Mucosa of descending colon (tissue), 3 donors: Measurements from ENCODE around the gene C1RL. TPM values are rescaled to one million over a fixed set of nuclear protein-coding genes. Genes with fewer than 3 reads are reported as not detected.

Experiments
- ATAC-seq: fragments of 200-7000 bp; cut with Tn5 transposase; one replicate; pipeline ENCODE4 v1.9.1; 2020; ENCODE audit warnings: mild to moderate bottlenecking, moderate library complexity
- DNase-seq, 3 donors: peaks; one replicate each; pipeline ENCODE4 v3.0.0-alpha.2; 2020
- H3K36me3 ChIP-seq: fragments of 200-600 bp; one replicate; pipeline ENCODE4 v1.8.0; 2021; ENCODE audit warnings: low read depth, mild to moderate bottlenecking
- H3K4me1 ChIP-seq: fragments of 200-600 bp; one replicate; pipeline ENCODE4 v1.8.0; 2021; ENCODE audit warnings: low read depth, mild to moderate bottlenecking
- H3K4me3 ChIP-seq: fragments of 200-600 bp; one replicate; pipeline ENCODE4 v1.8.0; 2021; ENCODE audit warnings: mild to moderate bottlenecking
- H3K9me3 ChIP-seq: fragments of 200-600 bp; one replicate; pipeline ENCODE4 v1.8.0; 2021; ENCODE audit warnings: mild to moderate bottlenecking
- intact Hi-C, 2 donors: fragments of 100-400 bp; cut with DNase I in 1 of 2; cut with micrococcal nuclease in 1 of 2; formaldehyde crosslinking; loops; one replicate each; pipeline versions ENCODE4 v1.11.0 to v1.11.1; 2022; cut with DNase I, micrococcal nuclease
- long read RNA-seq, 2 donors: library from polyadenylated mRNA; unstranded; transcript quantifications; one replicate each; pipeline ENCODE4 v2.0.0, GENCODE V29; 2019 to 2021
- total RNA-seq, 3 donors: library from RNA; stranded (reverse); fragmentation: NEBNext Ultra II Directional in 2 of 3; extraction: Animal tissue kit (Norgen Biotek cat#: 25700) in 2 of 3; gene quantifications; one replicate each; pipeline versions ENCODE4 v1.2.1 to v1.2.4, GENCODE V29; 2021 to 2023
- TF ChIP-seq, protein P1 (sequence below): fragments of 200-600 bp; IDR thresholded peaks from one replicate; pipeline ENCODE4 v1.8.0; 2022; ENCODE audit warnings: antibody characterized with exemption, mild to moderate bottlenecking
- donor health status: DM: no; HTN: no; CAD: no; lungs with moderate emphysema.
- donor health status: DM: no; HTN: no; CAD: no.
- donor health status: DM: no; HTN: yes; CAD: no.

Gene C1RL
- total RNA-seq: 10 to 100 TPM; 47.5 to 61.4 (median 49.4) TPM
- long read RNA-seq, donor 1, transcript C1RL-201 (6 exons, 3,394 nt): major isoform, 6 of 20 reads
- long read RNA-seq, donor 1, partial matches to known transcripts: 2 of 20 reads
- long read RNA-seq, donor 1, other reads (novel, unspliced or antisense): 10 of 20 reads
- long read RNA-seq, donor 2, transcript C1RL-207 (2 exons, 354 nt): major isoform, 5 of 9 reads
- long read RNA-seq, donor 2, partial matches to known transcripts: 0 of 9 reads
- long read RNA-seq, donor 2, other reads (novel, unspliced or antisense): 4 of 9 reads

DNA sequence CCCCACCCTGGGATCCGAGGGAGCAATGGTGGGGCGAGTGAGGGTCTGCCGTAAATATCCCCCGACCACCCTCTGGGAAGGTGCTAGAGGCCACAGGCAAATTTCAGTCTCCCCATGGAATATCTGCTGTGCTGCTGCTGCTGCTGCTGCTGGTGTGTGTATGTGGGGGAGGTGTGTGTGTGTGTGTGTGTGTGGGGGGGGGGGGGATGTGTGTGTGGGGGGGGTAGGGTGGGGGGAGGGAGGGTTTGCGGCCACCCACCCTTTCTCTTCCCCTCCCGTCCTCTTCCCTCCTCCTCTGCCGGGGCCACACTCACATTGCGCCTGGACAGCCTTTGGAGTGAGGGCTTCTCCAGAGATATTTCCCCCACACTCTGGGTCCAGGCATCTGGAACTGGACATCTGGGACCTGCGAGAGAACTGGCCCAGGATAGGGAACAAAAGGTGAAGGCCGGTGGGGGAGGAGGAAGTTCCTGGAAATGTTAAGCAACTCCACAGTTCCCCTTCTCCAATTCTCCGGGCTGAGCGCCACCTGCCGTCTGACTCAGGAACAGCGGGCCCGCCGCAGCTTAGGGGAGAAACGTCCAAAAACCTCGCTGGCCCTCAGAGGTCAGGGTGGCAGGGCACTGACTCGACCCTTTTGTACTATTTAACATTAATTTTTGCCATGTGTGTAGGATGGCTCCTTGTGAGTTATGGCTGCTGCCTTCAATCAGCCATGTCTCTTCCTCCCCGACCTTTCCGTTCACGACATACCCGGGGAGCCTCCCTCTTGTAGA is at the start of gene C1RL:
Gene C1RL (minus strand): TSS at position 419 of the 776 bp plus-strand sequence. CDS start 34 bp downstream, at position 385.
- H3K9me3 ChIP-seq: no peaks in the 10 kb centered on the region
- H3K4me3 ChIP-seq: peak within 1 kb of the TSS; percentile 35
- intact Hi-C loops: no loop called here
- H3K36me3 ChIP-seq: no peaks in the 10 kb centered on the region
- TF ChIP-seq, protein P1, sequence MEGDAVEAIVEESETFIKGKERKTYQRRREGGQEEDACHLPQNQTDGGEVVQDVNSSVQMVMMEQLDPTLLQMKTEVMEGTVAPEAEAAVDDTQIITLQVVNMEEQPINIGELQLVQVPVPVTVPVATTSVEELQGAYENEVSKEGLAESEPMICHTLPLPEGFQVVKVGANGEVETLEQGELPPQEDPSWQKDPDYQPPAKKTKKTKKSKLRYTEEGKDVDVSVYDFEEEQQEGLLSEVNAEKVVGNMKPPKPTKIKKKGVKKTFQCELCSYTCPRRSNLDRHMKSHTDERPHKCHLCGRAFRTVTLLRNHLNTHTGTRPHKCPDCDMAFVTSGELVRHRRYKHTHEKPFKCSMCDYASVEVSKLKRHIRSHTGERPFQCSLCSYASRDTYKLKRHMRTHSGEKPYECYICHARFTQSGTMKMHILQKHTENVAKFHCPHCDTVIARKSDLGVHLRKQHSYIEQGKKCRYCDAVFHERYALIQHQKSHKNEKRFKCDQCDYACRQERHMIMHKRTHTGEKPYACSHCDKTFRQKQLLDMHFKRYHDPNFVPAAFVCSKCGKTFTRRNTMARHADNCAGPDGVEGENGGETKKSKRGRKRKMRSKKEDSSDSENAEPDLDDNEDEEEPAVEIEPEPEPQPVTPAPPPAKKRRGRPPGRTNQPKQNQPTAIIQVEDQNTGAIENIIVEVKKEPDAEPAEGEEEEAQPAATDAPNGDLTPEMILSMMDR: peak; percentile 97
- peak; percentile 89 to 95 (median 95) for DNase-seq
- H3K4me1 ChIP-seq: peaks cover 13% of the 10 kb centered on the region
- ATAC-seq: peak; percentile 86

DNA sequence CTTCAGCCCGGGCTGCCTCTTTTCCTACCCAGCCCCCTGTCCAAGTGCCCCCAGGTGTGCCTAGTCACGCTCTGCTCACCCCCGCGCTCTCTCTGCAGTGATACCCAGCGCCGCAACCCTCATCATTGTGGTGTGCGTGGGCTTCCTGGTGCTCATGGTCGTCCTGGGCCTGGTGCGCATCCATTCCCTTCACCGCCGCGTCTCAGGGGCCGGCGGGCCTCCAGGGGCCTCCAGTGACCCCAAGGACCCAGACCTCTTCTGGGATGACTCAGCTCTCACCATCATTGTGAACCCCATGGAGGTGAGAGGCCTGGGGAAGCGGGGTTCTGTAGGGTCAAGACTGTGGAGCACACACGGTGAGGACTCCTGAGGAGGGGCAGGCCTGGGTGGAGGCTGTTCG is 48.4 kb upstream of the C1RL start:
- no peaks in the 10 kb centered on the region for H3K4me1 ChIP-seq
- H3K4me3 ChIP-seq: no peak overlapping the region
- no peaks in the 10 kb centered on the region for H3K9me3 ChIP-seq
- H3K36me3 ChIP-seq: no peaks in the 10 kb centered on the region
- TF ChIP-seq, protein P1: no peak
- no peak for DNase-seq
- intact Hi-C loops: no loop called here
- ATAC-seq: no peak

DNA sequence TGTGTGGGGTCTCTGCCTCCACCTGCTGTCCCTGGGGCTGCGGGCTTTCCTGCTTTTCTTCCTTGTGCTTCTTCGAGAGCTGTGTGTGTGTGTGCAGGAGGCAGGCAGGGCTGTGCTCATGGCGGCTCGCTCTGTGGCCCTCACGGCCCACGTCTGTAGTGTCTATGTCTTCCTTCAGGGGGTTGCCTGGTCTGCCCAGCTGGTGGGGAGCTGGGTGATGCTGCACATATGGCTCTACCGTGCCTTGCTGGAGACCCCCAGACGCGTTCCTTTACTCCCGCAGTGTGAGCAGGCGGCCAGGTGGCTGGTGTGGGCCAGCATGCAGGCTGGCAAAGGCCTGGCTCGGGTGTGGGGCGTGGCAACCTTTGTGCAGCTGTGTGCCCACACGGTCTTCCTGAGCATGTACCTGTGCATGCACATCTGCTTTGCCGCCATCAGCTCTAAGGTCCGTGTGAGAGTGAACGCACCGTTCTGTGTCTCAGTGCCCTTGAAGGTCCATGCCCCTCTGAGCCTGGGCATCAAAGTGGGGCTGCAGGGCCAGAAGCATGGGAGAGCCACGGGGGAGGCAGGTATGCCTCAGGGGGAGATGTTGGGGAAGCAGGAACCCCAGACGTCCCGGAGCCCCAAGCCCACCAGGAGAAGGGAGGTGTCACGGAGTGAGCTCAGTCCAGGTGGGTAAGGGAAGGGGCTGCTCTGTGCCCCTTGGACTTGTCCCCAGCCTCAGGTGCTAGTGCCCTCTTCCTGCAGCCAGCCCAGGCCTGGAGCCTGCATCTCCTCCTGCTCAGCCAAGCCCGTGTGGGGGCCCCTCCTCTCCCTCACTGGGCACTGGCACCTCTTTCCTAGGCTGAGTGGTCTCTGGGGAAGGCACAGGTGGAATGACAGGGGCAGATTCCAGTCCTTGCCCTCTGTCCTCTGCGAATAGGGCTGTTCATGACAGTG is 47.5 kb upstream of the C1RL start:
- Histone ChIP-seq H3K4me1 (no peaks in the 10 kb centered on the region), H3K36me3 (no peaks in the 10 kb centered on the region), H3K4me3 (no peak overlapping the region), H3K9me3 (no peaks in the 10 kb centered on the region)
- ATAC-seq (no peak), DNase-seq (no peak)
- TF ChIP-seq, protein P1: no peak
- intact Hi-C loops: no loop called here

DNA sequence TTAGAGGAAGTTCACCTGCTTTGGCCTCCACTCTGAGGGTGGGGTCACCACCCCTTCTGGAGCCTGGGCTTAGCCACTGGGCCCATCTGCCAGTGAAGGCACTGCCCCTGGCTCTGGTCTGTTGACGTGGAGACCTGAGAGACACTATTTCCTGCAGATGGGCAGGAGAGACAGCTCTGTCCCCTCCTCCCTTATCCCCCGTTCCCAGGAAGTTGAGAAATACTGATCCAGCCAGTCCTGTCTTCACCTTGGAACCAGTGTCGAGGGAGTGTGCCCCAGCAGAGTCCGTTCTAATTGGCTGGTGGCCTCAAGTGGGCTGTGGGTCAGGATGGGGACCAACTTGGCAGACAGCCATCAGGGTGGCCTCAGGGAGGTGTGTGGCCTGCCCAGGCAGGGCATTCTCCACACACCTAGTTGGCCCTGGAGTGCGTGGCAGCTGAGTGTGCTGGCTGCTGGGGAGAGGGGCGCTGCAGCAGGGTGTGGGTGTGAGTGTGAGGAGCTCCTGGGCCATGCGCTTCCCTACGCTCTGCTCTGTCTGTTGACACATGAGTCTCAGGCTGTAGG is 46.5 kb upstream of the C1RL start:
- no peak for DNase-seq
- no peak overlapping the region for H3K4me3 ChIP-seq

More for the DNA sequence above, 46.5 kb upstream of the C1RL start:
- TF ChIP-seq, protein P1: no peak
- H3K9me3 ChIP-seq: no peaks in the 10 kb centered on the region
- no peaks in the 10 kb centered on the region for H3K4me1 ChIP-seq
- peak; percentile 16 for ATAC-seq
- intact Hi-C loops: no loop called here
- H3K36me3 ChIP-seq: no peaks in the 10 kb centered on the region
